Occipital lobe (tissue), 2 donors: ENCODE results near the gene CDH13. TPM values are rescaled to one million over a fixed set of nuclear protein-coding genes. Genes with fewer than 3 reads are reported as not detected.

Source experiments
- DNase-seq: peaks from one replicate; lab custom pipeline; 2025; lab: John Stamatoyannopoulos, UW
- total RNA-seq: library from RNA; depleted of rRNA; stranded (reverse); fragments of >200 nt; gene quantifications from one replicate; pipeline ENCODE4 v1.2.3, GENCODE V29; 2014

CDH13 gene
- total RNA-seq, 1 donor from 2014 or later, result 27.3 TPM

DNA sequence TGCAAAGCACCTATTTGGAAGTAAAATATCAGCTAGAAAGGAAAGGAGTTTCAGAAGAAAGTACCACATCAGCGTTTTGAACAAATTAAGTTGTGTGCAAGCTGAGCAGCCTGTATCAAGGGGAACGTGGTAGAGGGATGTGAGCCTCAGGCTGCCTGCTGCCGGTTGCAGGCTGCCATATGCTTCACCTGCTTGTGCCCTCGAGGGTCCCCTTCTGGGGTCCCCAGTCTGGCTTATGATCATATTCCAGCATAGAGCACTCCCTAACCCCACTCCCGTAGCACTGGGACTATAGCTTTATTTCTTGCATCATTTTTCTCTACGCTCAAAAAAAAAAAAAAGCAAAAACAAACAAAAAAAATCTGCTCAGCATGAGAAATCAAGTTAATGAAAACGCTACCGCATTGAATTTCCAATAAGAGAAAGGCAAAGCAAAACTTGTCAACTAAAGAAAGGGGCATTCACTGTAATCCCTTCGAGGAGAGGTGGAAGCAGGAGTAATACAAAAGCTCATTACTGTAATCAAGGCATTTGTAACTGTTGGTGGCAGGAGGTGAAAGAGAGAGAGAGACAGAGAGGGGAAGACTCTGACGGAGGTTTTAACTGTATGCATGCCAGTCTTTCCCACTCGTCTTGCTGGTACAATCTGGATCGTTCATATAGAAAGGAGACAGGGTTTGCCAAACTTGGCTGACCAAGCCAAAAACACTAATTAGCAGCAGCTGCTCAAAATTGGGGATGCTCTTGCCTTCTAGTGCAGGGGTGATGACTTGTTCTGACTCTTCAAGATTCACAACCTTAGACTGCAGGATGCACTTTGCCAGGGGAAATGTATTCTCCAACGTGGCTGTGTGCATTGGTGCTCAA is 922.8 kb downstream of the CDH13 start:
- DNase-seq, result no peak

DNA sequence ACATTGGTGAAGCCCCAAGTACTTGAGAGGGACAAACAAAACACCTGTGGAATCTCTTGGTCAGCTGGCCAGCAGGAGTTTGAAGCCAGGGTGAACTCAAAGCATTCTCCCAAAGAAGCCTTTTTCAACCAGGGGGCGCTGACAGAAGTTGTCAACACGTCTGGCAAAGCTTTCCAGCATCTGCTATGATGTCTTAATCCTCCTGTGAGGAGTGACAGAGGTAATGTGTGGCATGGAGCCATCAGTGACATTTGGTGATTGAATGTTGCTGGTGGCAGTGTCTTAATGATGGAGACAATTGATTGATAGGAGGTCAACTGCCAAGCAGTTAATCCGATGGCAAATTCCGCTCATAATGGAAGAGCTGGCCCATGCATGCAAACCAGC is 923.4 kb downstream of the CDH13 start:
- no peak for DNase-seq

DNA sequence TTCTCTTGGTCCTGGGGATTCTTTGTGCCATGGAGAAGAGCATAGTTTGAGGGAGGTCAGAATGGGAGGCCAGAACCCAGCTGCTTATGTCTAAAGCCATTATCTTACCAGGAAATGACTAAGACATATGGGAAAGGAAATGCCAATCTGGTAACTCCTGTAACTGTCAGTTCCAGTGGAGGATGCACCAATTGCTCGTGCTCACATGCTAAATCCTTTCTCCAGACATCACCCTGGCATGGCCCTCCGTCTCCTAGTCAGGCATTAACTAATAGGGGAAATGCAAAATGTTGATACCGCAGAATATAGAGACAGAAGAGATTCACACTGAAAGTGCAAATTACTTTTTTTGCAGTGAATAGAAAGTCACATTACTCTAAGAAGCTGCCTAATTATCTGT is 925.5 kb downstream of the CDH13 start:
- no peak for DNase-seq

DNA sequence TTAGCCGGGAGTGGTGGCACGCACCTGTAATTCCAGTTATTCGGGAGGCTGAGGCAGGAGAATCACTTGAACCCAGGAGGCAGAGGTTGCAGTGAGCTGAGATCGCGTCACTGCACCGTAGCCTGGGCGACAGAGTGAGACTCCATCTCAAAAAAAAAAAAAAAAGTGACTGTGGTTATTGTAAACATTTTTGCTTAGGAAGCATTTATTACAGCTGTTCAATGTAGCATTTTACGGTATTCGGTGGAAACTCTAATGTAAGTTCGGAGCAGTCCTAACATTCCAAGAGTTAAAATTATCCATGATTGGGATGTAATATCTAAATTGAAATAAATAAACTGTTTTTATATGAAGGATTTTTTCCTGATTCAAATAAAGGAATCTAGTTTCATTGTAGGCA is 926.2 kb downstream of the CDH13 start:
- no peak for DNase-seq

DNA sequence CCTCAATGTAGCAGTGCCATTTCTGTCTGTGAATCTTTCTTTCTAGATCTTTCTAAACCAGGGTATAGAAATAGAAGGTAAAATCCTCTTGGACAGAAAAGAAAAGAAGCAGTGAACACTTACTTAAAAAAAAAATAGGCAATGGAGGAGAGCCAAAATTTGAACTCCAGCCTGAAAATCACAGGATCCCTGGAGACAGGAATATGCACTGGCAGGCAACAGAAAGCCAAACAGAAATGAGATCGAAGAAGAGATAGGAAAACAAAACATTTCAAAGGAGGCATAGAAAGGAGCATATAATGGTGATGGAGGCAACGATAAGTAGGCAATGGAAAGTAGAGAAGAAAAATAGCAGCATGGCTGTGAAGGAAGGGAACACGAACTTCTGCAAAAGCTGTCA is 927.3 kb downstream of the CDH13 start:
- no peak for DNase-seq

DNA sequence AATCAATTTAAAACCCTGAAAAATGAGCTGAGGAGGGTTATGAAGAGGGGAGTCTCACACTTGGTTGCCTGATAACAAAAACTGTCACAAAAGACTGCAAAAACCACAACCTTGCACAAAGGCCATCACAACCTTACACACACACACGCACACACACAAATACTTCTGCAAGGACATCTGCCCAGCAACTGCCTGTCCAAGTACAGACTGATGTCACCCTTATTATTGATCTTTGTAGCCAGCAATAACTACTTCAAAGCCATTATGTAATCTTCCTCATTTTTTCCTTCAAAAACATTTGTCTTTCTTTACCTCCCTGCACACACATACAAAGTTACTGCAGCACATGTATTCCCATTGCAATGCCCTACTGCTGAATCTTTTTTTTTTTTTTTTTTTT is 927.8 kb downstream of the CDH13 start:
- DNase-seq, result no peak

DNA sequence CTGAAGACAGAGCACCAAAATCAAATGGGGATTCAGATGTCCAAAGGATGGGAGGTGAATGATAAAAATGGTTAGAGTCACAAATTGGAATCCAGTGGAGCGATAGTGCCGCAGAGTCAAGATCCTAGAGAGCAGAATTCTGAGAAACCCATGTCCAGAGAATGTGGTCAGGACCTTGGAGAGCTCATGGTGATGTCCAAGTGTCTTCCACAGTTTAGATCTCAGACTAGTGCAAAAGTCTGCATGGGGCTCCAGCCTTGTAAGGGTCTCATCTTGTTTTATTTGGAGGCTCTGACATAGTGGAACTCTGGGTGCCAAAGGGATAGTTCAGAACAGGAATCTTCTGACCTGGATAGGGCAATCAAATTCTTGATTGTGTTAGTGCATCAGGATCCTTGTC is 935.1 kb downstream of the CDH13 start:
- no peak for DNase-seq

DNA sequence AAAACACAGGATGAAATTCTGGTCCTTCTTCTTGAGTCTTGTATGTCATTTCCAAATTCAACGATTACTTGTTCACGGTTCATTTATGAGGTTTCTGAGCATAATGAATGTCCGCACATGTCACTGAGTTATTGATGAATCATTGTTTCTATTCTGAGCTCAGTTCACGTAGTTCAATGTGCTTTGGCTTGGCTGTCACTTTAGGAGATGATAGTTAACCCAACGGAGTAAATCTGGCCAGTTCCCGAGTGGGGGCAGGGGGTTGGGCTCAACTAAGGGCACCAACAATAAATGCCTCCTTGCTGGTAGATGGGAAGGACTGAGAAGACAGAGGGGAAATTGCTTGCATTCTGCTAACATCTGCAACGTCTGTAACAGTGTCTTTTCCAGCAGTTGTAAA is 941.6 kb downstream of the CDH13 start:
- DNase-seq, result no peak

DNA sequence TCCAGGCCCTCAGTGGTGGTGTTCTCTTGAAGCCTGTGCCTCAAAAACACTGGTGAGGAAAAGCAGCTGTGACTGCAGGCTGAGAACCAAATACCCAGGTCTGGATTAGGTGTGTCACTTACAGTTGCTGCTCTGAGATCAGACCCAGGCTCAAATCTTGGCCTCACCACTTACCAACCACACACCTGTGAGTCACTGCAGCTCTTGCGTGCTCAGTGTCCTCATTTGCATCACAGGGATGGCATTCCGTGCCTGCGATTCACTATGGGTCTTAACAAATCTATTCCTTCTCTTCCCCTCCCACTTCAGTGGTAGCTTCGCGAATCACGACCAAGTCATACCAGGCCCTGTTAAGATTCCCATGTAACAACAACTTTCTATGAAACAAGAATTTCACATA is 947.6 kb downstream of the CDH13 start:
- DNase-seq, result no peak

DNA sequence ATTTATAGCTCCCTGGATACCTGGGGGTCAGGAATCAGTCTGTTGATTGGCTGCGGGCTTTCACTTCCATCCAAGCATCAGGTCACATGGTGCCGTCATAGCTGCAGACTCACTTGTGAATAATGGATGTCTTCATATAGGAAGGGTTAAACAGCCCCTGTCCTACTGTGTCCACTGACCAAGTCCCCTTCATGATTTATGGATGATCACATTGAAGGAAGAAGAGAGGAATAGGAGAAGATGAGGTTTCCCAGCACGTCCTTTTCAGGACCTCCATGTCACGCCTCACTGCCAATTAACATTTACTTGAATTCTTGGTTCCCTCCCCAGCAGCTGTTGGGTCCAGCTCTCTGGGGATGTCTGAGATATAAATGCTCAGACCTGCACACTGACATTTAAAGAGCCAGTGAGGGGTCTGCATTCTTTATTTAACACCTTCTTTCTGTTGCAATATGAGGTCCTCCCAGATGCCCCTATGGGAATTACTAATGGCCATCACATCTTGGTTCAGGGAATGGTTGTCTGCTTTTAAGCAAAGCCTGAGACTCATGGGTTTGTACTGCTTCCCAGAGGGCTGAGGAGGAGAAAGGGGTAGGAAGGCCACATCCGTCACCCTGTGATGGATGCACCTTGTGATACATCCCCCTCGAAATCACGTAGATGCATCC is 950.4 kb downstream of the CDH13 start:
- DNase-seq, result no peak

DNA sequence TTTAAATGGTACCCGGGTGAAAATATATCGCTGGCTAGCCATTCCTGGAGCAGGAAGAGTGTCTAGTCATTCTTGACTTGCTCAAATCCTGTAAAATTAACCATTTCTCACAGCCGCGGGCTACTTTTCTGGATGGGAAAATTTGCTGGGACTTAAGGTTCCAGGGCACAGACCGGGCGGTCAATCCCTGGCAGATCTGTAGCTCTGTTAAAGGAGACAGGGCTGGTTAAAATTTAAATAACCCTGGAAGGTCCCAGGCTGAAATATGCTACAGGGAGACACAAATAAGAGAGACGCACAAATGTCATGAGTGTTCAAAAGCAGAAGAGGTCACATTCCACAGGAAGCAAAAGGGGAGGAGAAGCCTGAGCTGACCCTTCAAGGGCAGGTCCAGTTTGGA is 951.4 kb downstream of the CDH13 start:
- DNase-seq, result no peak

DNA sequence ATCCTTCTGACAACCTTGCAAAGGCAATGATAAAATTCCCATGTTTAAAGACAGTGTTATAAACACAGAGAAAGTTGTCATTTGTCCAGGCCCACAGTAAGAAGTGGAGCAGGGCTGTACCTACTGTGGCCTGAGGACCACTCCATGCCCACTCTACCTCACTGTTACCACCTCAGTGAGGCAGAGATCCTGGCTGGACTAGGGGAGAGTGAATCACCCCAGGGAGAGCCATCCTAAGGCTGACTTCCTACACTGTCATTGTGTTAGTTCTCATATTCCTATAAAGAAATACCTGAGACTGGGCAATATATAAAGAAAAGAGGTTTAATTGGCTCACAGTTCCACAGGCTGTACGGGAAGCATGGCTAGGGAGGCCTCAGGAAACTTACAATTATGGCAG is 952.3 kb downstream of the CDH13 start:
- DNase-seq, result no peak

DNA sequence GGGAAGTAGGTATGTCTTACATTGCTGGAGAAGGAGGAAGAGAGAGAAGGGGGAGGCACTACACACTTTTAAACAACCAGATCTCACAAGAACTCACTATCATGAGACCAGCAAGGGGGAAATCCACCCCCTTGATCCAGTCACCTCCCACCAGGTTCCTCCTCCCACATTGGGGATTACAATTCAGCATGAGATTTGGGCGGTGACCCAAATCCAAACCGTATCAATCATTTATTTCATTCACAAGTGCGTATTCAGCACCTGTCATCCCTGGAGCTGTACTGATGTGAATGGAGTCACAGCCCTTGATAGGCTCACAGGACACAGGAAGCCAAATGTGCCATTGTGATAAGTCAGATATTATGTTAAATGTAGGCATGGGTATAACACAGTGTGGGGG is 952.7 kb downstream of the CDH13 start:
- DNase-seq, result no peak

DNA sequence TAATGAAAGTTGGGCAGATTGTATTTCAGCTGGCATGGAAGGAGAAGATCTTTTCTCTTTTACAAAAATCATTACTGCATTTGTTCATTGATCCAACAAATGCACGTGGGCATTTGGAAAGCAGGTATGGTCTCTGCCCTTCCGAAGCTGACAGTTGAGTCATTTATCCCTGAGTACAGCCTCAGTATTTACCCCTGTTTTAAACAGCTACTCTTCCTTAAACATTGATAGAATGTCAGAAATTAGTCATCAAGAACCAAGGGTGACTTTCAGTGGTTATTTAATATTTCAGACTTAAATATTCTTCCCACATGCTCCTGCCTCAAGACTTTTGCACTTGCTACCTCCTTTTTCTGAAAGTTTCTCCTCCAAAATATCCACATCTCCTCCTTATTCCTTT is 954.3 kb downstream of the CDH13 start:
- no peak for DNase-seq

DNA sequence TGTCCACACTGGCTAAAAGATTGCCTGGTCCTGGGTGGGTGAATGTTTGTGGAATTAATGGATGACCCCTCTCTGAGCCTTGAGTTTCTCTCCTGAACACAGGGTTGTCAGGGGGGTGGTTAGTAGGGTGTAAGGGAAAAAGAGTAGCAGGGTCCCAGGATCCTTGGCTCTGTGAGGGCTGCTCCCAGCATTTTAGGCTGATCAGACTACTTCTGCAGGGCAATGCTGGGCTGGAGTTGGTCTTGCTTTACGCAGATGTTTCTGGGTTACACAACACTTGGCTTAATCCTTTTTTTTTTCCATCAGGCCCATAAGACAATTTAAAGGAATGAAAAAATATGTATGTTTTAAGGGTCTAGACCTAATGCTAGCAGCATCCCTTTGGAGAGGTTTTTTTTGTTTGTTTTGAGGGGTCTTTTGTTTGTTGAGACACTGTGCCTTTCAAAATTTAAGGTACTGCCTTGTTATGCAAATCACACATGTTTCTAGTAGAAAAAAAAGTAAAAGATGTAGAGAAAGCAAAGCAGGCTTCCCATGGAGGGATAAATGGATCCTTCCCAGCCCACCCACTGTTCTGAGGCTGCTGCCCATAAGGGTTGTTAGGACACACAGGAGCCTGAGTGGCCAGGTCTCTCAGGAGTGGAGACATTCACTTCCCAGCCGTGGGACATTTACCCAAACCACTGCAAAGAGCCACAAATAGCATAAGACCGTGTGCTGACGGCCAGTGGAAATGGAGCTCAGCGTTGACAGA is 955.4 kb downstream of the CDH13 start:
- DNase-seq, result no peak

DNA sequence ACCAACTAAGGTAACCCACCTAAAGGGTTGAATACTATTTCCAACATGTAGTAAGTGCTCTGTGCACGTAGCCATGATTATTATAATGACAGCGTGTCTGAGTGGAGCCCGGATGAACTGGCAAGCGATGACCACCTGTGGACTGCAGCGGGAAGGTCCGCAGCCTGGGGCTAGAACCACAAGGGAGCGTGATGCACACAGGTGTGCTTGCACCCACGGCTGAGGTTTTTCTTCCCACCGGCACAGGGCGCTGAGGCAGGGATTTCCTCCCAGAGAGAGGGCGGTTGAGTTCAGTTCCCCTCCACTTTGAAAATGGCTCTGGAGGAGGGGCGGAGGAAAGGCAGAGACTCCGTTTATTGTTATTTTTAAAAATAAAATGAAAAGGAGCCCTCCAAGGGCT is 959.3 kb downstream of the CDH13 start:
- no peak for DNase-seq

DNA sequence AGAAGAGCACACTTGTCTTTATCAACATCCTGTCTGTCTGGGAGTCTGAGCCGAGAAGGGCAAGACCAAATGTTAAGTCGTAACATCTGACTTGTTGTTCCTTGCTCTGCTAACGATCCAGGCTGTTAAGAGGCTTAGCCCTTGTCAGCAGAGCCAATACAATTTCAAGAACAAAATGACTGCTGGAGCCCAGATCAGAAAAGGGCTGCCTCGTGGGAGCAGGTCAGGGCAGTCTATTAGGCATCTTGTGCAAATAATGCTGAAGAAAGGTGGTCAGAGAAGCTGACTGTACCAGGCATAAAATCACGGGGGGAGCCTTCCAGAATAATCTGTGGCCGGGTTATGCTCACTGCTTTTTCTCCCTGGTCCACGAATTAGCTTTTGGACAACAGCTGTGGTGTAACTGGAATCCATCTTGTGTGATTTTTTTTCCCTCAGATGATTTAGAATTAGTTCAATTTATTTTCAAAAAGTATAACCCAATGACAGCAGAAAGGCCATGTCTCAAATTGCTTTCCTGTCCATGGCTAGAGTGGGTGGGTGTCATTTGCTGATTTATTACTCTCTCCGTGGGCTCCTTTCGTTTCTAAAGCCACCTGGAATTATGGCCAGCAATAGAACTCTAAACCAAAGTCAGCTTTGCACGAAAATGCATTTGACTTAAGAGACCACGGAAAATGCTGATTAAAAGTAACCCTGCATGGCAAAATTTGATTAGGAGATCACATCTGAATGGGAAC is 959.9 kb downstream of the CDH13 start:
- no peak for DNase-seq

DNA sequence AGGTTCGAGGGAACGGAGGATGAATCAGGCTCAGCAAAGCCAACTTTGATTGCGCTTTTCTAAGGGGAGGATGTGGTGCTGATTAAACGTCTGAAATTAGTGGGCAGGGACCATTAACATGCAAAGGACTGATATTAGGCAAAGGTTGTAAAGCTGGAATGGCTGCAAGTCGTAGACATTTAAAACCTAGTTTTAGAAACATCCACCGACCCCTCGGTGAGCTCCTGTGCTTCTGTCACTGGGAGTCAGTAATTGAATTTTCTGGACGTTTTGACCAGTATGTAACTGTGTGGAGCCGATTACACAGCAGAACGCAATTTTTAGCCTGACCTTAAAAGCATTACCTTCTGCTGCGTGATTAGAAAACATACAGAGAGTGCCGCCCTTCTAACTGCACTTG is 960.4 kb downstream of the CDH13 start:
- DNase-seq, result no peak

DNA sequence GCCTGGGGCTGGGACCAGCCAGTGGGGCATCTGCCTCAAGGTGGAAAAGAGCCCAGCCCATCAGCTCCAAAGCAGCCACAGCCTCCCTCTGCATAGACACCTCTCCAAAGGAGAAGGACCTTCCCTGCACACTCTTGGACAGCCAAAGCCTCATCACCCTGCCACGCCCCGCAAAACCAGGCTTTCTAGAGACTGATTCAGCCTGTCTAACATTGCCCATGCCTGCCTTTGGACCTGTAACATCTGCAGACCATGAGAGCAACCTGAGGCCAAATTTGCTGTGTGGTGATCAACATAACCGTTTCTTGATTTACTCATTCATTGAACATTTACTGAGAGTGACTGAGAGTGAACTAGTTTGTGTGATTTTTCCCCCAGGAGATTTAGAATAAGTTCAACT is 961.3 kb downstream of the CDH13 start:
- DNase-seq, result no peak

DNA sequence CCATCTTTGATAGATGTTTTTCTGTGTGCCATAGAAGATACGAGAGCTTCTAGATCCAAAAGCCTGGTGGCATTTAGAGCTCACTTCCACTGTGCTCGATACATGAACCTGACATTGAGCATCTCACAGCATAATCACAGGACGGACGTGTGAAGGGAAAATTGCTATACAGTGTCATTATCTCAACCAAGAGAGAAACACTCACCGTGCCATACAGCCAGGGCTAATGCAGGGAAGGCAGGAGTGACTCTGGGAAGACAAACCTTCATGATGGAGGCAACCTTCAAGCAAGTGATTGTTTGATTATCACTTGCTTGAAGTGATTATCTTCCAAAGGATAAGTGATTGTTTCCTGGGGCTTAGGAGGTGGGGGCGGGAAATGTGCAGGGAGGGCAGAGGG is 962.8 kb downstream of the CDH13 start:
- DNase-seq, result no peak

DNA sequence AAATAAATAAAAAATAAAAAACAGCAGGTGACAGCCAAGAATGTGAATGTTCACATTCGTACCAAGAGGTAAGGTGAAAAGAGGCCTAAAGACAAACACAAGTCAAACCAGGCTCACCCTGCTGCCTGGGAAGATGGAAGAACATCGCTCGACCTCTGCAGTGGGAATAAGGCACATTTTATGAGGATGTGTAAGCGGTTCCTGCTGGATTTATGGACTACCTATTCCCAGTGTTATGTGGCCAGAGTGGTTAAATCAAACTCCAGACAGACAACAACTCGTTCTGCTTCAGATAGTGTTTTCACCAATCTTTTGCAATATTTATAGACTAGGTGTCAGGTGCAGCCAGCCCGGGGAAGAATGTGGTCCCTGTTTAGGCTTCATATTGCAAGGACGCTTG is 966.0 kb downstream of the CDH13 start:
- no peak for DNase-seq
